ENCODE data around the gene ALX4. TPM values are rescaled to one million over a fixed set of nuclear protein-coding genes. Genes with fewer than 3 reads are reported as not detected.

ALX4 gene
- total RNA-seq, 1 donor from 2014 or later: not detected

GRCh38 chr11:44267750-44268613 is 42.0 kb downstream of the ALX4 start:
- no peak overlapping the region for H3K4me3 ChIP-seq
- H3K4me1 ChIP-seq: no peaks in the 10 kb centered on the region
- no peak for DNase-seq (ENCODE audit: extremely low spot score in 2 of 2)
- no peak overlapping the region for H3K27ac ChIP-seq
- H3K27me3 ChIP-seq: no peaks in the 10 kb centered on the region
- intact Hi-C loops (cut with DNase I): no loop called here
- H3K9me3 ChIP-seq: no peaks in the 10 kb centered on the region
- no peak for TF ChIP-seq POLR2A (IDR thresholded peaks at IDR 0.05)
- TF ChIP-seq CTCF (IDR thresholded peaks at IDR 0.05): no peak
- TF ChIP-seq POLR2AphosphoS5 (IDR thresholded peaks at IDR 0.05; ENCODE audit: insufficient read depth in 1 of 2, low read depth in 1 of 2): no peak
- H3K36me3 ChIP-seq: no peaks in the 10 kb centered on the region

GRCh38 chr11:44267006-44267749 is 42.8 kb downstream of the ALX4 start:
- Histone ChIP-seq H3K9me3 (no peaks in the 10 kb centered on the region), H3K27me3 (no peaks in the 10 kb centered on the region), H3K4me3 (no peak overlapping the region), H3K4me1 (no peaks in the 10 kb centered on the region), H3K27ac (no peak overlapping the region), H3K36me3 (no peaks in the 10 kb centered on the region)
- TF ChIP-seq CTCF (IDR thresholded peaks at IDR 0.05) (no peak), POLR2A (IDR thresholded peaks at IDR 0.05) (no peak), POLR2AphosphoS5 (IDR thresholded peaks at IDR 0.05; ENCODE audit: insufficient read depth in 1 of 2, low read depth in 1 of 2) (no peak)
- intact Hi-C loops (cut with DNase I): no loop called here
- no peak for DNase-seq (ENCODE audit: extremely low spot score in 2 of 2)

- no peak for DNase-seq (ENCODE audit: extremely low spot score in 2 of 2)
- H3K4me3 ChIP-seq: no peak overlapping the region
- no peaks in the 10 kb centered on the region for H3K4me1 ChIP-seq
- no peaks in the 10 kb centered on the region for H3K36me3 ChIP-seq
- H3K27me3 ChIP-seq: no peaks in the 10 kb centered on the region
- H3K27ac ChIP-seq: no peak overlapping the region
- no peaks in the 10 kb centered on the region for H3K9me3 ChIP-seq
- no peak for TF ChIP-seq POLR2AphosphoS5 (IDR thresholded peaks at IDR 0.05; ENCODE audit: insufficient read depth in 1 of 2, low read depth in 1 of 2)
- intact Hi-C loops (cut with DNase I): no loop called here
Observed at GRCh38 chr11:44266056-44266780, 43.7 kb downstream of the ALX4 start.

- H3K4me3 ChIP-seq: no peak overlapping the region
- no peaks in the 10 kb centered on the region for H3K27me3 ChIP-seq
- no peaks in the 10 kb centered on the region for H3K9me3 ChIP-seq
- TF ChIP-seq POLR2AphosphoS5 (IDR thresholded peaks at IDR 0.05; ENCODE audit: insufficient read depth in 1 of 2, low read depth in 1 of 2): no peak
- no peak for TF ChIP-seq POLR2A (IDR thresholded peaks at IDR 0.05)
- TF ChIP-seq CTCF (IDR thresholded peaks at IDR 0.05): no peak
- H3K36me3 ChIP-seq: no peaks in the 10 kb centered on the region
- no peak overlapping the region for H3K27ac ChIP-seq
- intact Hi-C loops (cut with DNase I): no loop called here
- H3K4me1 ChIP-seq: no peaks in the 10 kb centered on the region
- no peak for DNase-seq (ENCODE audit: extremely low spot score in 2 of 2)
Observed at GRCh38 chr11:44264761-44265160, 45.2 kb downstream of the ALX4 start.

- H3K9me3 ChIP-seq: no peaks in the 10 kb centered on the region
- no peaks in the 10 kb centered on the region for H3K4me1 ChIP-seq
- no peak overlapping the region for H3K4me3 ChIP-seq
- H3K27me3 ChIP-seq: no peaks in the 10 kb centered on the region
- no peaks in the 10 kb centered on the region for H3K36me3 ChIP-seq
- no peak overlapping the region for H3K27ac ChIP-seq
- TF ChIP-seq POLR2AphosphoS5 (IDR thresholded peaks at IDR 0.05; ENCODE audit: insufficient read depth in 1 of 2, low read depth in 1 of 2) (no peak), CTCF (IDR thresholded peaks at IDR 0.05) (no peak), POLR2A (IDR thresholded peaks at IDR 0.05) (no peak)
- no peak for DNase-seq (ENCODE audit: extremely low spot score in 2 of 2)
- intact Hi-C loops (cut with DNase I): no loop called here
Observed at GRCh38 chr11:44264438-44264749, 45.5 kb downstream of the ALX4 start.
